Liver (tissue), 3 donors: Measurements from ENCODE around the gene SS18L1.

Experiments
- RAD21 ChIP-seq, 2 donors: IDR thresholded peaks; 2 replicates each; pipeline ENCODE4 v1.6.1; 2016; ENCODE audit warnings: antibody characterized with exemption in 2 of 2, mild to moderate bottlenecking in 2 of 2
- YY1 ChIP-seq: IDR thresholded peaks from 2 replicates; pipeline ENCODE4 v1.6.1; 2016; ENCODE audit warnings: antibody characterized with exemption, mild to moderate bottlenecking
- TF ChIP-seq, protein P1 (sequence below): fragments of 150-350 bp; IDR thresholded peaks from 2 replicates; pipeline ENCODE4 v1.5.1; 2017; ENCODE audit warnings: improper control_type of control experiment, low read depth, low read length; ENCODE audit not compliant: missing input control
- donor health status: healthy.
- donor health status: healthy.

- TF ChIP-seq, protein P1, sequence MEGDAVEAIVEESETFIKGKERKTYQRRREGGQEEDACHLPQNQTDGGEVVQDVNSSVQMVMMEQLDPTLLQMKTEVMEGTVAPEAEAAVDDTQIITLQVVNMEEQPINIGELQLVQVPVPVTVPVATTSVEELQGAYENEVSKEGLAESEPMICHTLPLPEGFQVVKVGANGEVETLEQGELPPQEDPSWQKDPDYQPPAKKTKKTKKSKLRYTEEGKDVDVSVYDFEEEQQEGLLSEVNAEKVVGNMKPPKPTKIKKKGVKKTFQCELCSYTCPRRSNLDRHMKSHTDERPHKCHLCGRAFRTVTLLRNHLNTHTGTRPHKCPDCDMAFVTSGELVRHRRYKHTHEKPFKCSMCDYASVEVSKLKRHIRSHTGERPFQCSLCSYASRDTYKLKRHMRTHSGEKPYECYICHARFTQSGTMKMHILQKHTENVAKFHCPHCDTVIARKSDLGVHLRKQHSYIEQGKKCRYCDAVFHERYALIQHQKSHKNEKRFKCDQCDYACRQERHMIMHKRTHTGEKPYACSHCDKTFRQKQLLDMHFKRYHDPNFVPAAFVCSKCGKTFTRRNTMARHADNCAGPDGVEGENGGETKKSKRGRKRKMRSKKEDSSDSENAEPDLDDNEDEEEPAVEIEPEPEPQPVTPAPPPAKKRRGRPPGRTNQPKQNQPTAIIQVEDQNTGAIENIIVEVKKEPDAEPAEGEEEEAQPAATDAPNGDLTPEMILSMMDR: no peak
- TF ChIP-seq RAD21 (IDR thresholded peaks at IDR 0.05): no peak
- TF ChIP-seq YY1: no peak
Observed at GRCh38 chr20:62135573-62136266, 7.8 kb upstream of the SS18L1 start.
